Endometrium (tissue), 2 donors: ENCODE measurements around the gene PIP4P1.

Source experiments
- FAIRE-seq: peaks from 2 replicates; lab custom pipeline; 2012; peaks lifted over from hg19 to GRCh38; lab: Jason Lieb, UNC
- donor health status: control.
- donor health status: control.

The PIP4P1 gene

GRCh38 chr14:20435582-20436362 is 25.5 kb downstream of the PIP4P1 start, which contains the start of gene KLHL33:
KLHL33 (minus strand) TSS chr14:20436166; CDS start chr14:20435811, 355 bp downstream.
- FAIRE-seq: no peak

- FAIRE-seq: no peak
These were observed 26.3 kb downstream of the PIP4P1 start for GRCh38 chr14:20434701-20435581.

GRCh38 chr14:20429801-20430669 is 31.2 kb downstream of the PIP4P1 start:
- FAIRE-seq: no peak

GRCh38 chr14:20428802-20429201 is 32.4 kb downstream of the PIP4P1 start:
- FAIRE-seq: no peak

- no peak for FAIRE-seq
These were observed 33.2 kb downstream of the PIP4P1 start for GRCh38 chr14:20428010-20428365.

GRCh38 chr14:20427231-20428009 is 33.8 kb downstream of the PIP4P1 start:
- FAIRE-seq: no peak

GRCh38 chr14:20424851-20425250 is 36.4 kb downstream of the PIP4P1 start:
- FAIRE-seq: no peak

GRCh38 chr14:20422886-20423285 is 38.3 kb downstream of the PIP4P1 start:
- FAIRE-seq: no peak

GRCh38 chr14:20421267-20421666 is 40.0 kb downstream of the PIP4P1 start:
- no peak for FAIRE-seq

GRCh38 chr14:20419419-20419818 is 41.8 kb downstream of the PIP4P1 start:
- FAIRE-seq: no peak

GRCh38 chr14:20418501-20418909 is 42.7 kb downstream of the PIP4P1 start:
- FAIRE-seq: no peak

GRCh38 chr14:20417250-20418186 is 43.7 kb downstream of the PIP4P1 start:
- FAIRE-seq: no peak

GRCh38 chr14:20416223-20416622 is 45.0 kb downstream of the PIP4P1 start:
- no peak for FAIRE-seq

GRCh38 chr14:20415782-20416206 is 45.4 kb downstream of the PIP4P1 start:
- no peak for FAIRE-seq

GRCh38 chr14:20413744-20414082 is 47.5 kb downstream of the PIP4P1 start:
- FAIRE-seq: no peak

- FAIRE-seq: no peak
These were observed 48.1 kb downstream of the PIP4P1 start, which contains the start of gene TEP1 for GRCh38 chr14:20412876-20413743. TEP1 (minus strand) TSS chr14:20413501; CDS start chr14:20408439, 5,062 bp downstream.

GRCh38 chr14:20412411-20412810 is 48.8 kb downstream of the PIP4P1 start:
- no peak for FAIRE-seq

- no peak for FAIRE-seq
These were observed 52.0 kb downstream of the PIP4P1 start for GRCh38 chr14:20409226-20409625.
